CD4-positive, alpha-beta T cell treated with Interleukin-1 beta for 1 hour (primary cell): ENCODE data around the gene TSPAN17.
"Not testable (repeated sequence)": the region's sequence is repeated elsewhere in the genome, so short reads cannot be mapped to it uniquely, and the experiment has no call there.

ENCODE experiments used
- DNase-seq, 2 donors: peaks; one replicate each; pipeline ENCODE4 v3.0.0-alpha.2; 2020 to 2022

TSPAN17 gene

DNA sequence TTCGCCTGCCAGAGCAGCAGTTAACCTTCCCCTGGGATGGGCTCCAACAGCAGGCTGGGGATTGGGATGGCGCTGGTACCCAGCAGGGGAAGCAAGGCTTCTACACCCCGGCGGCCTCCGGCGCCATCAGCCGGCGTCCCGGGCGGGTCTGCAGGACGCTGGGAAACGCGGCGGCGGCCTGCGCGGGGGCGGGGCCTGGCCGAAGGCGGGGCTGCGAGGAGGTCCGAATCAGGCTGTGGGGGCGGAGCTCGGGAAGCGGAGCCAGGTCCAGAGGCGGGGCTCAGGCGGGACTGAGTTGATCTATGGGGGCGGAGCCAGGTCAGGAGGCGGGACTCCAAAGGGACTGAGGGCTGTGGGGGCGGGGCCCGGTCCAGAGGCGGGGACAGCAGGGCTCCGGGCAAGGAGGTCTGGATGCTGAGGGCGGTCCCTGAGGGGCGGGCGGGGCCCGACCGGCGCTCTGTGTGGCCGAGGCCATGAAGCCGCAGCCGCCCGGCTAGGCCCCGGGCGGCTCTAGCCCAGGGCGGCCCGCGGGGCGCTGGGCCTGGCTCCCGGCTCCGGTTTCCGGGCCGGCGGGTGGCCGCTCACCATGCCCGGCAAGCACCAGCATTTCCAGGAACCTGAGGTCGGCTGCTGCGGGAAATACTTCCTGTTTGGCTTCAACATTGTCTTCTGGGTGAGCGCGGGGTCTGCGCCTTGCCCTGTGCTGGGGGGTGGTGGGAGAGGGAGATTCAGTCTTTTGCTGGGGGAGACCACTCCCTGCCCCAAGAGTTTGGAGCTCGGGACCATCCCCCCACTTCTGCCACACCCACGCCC, at the start of gene TSPAN17:
Gene TSPAN17, plus strand, starts transcription at position 455 of the 813 bp plus-strand sequence. Its CDS starts 132 bp downstream, at position 587.
- peak; percentile 99 for DNase-seq

DNA sequence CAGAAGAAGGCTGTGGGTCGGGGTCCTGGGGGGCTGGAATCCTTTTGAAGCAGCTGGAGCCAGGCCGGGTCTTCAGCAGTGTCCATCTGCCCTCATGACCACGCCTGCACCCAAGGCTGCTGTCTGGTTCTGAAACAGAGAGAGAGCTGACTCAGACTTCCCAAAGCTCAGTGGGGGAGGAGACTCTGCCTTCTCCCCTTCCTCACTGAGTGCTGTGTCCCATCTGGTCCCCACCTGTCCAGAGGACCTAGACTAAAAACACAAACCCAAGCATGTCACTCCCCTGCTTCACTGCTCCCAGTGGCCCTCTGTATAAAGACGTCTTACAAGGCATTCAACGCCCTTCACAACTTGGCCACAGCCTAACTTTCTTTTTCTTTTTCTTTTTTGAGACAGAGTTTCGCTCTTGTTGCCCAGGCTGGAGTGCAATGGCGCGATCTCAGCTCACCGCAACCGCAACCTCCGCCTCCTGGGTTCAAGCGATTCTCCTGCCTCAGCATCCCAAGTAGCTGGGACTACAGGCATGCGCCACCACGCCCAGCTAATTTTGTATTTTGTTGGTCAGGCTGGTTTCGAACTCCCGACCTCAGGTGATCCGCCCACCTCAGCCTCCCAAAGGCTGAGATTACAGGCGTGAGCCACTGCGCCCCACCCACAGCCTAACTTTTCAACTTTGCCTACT, 47.4 kb upstream of the TSPAN17 start:
- not testable (repeated sequence) for DNase-seq

DNA sequence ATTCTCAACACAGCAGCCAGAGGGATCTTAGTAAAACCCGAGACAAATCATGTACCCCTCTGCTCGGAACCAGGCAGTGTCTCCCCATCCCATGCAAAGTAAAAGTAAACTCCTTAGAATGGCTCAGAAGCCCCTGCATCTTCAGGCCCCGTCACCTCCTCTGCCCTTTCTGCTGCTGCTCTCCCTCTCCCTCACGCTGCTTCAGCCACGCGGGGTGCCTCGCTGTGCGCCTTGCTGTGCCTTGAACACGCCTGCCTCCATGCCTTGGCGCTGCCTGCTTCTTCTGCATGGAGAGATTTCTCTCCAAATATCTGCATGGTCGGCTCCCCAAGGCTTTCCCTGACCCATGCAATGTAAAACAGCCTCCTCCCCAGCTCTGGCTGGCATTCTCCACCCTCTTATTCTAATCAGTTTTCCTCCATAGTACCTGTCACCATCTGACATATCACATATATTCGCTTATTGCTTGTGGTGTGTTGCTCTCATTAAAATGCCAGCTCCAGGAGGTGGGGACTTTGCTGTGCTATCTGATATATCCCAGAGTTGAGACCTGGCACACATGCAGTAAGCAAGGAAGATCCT, 45.3 kb upstream of the TSPAN17 start:
- DNase-seq = no peak

GRCh38 chr5:176603091-176603490, 44.2 kb upstream of the TSPAN17 start:
- no peak for DNase-seq

DNA sequence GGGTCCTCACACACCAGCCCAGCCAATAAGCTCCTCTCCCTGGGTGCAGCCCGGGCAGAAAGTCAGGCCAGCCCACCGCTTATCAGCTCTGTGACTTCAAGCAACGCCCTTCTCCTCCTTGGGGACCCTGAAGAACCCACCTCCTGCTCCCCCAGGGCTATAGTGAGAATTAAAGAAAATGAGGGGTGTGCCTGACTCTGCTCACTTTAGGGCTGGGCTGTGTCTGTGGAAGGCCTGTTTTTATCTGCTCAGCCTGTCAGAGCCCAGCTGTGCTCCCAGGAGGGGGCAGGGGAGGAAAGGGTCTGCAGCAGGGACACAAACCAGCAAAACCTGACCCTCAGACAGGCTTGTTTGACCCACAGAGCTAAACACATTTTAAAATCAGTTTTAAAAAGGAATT, 41.3 kb upstream of the TSPAN17 start:
- no peak for DNase-seq

- no peak for DNase-seq
Measured at GRCh38 chr5:176606875-176607274, 40.4 kb upstream of the TSPAN17 start.

- DNase-seq = no peak
Measured at GRCh38 chr5:176608142-176608705, 39.1 kb upstream of the TSPAN17 start.

DNA sequence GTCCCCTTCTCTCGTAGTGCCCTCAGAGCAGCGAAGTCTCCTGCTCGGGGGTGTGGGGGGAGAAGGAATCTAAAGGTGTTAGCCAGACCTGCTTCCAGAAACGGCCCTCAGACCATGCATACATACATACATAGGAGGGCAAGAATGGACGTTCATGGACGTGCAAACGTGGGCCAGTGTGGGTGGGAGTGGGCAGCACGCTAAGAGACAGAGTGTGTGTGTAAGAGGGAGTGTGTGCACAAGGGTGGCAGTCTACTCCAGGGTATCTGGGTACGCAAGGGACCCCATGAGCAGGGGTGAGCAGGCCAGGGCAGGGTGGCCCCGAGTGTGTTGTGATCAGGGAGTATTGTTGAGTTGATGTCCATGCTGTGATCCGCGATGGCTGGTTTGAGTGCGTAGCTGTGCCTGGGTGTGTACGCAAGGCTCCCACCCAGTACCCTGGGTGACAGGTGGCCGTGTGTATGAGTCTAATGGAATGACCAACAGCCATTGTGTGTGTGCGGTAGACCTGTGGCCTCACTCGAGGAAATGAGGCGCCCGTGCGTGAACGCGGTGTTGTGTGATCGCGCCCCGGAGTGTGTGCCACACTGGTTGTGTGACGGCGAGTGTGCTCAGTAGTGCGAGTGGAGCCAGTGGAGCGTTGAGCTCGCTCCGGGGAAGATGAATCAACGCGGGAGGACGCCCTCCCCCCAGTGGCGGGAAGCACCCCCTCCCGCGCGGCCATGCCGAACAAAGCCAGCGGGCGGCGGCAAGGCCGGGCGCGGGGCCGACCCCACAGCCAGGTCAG, 38.2 kb upstream of the TSPAN17 start:
- peak in 1 of 2 donors; percentile 20 for DNase-seq

GRCh38 chr5:176609724-176610434, 37.4 kb upstream of the TSPAN17 start, which contains the start of gene GPRIN1:
GPRIN1 (minus strand) TSS chr5:176610156; CDS start chr5:176599834, 10,322 bp downstream.
- peak; percentile 46 to 61 for DNase-seq

DNA sequence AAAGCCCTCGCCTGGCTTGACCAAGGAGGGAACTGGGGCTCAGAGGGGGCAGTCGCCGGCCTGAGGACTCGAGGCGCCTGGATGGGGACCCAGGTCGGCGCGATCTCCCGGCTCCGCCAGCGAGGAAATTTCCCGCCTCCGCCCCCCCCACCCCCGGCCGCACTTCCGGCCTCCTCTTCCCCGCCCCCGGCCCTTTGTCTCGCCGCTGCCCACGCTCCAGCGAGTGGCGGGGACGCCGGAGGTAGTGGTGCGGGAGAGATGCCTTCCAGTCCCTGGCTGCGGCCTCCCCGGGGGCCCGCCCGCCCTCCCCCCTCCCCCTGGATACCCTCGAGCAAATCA, 36.9 kb upstream of the TSPAN17 start:
- no peak for DNase-seq

DNA sequence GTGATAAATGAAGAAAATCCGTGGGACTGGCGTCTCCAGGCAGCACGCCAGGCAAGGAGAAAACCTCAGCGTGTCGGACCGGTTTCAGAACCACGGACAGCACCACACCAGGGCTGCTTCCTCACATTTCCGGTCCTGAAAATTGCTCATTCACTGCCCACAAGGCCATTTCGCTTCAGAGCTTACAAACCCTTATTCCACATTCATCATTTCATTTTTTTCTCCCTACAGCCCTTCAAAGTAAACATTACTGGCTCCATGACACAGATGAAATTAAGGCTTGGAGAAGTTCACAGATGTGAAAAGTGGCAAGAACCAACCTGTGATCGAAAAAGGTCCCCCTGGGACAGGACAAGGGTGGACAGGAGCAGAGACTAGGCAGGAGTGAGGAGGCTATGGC, 35.8 kb upstream of the TSPAN17 start:
- peak; percentile 40 to 57 for DNase-seq

DNA sequence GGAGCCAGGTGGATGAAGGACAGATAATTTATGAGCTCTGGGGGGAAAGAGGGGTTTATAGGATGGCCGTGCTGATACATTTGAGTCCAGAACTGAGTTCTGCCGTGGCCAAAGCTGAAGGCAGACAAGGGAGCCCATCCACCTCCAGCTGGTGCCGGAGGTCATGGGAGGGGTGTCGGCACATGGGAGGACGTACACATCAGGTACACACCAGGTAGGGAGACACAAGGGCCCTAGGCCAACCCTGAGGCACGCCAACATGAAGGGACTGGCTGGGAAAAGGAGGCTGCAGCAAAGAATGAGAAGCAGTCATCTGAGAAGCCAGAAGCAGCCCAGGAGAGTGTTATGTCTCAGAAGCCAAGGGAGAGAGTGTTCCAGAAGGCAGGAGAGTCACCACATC, 35.3 kb upstream of the TSPAN17 start:
- no peak for DNase-seq

GRCh38 chr5:176612855-176613254, 34.4 kb upstream of the TSPAN17 start:
- DNase-seq = no peak

GRCh38 chr5:176614805-176615478, 32.3 kb upstream of the TSPAN17 start:
- DNase-seq = no peak

DNA sequence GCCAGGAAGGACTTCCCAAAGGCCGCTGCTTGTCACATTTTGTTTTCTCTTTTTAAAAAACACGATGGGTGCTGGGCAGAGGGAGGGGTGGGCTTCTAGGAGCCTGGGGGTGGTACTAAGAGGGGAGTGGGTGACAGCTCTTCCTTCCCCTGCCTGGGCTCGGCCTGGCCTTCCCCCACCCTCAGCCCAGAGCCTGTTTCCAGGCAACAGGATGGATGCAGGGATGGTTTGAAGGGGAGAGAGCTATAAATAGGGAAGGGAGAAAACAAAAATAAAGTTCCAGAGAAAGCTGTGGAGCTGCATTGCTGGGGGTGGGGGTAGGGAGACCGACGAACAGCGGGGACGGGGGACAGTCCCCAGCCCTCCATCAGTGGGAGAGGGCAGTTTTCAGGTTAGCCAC, 30.8 kb upstream of the TSPAN17 start:
- no peak for DNase-seq

DNA sequence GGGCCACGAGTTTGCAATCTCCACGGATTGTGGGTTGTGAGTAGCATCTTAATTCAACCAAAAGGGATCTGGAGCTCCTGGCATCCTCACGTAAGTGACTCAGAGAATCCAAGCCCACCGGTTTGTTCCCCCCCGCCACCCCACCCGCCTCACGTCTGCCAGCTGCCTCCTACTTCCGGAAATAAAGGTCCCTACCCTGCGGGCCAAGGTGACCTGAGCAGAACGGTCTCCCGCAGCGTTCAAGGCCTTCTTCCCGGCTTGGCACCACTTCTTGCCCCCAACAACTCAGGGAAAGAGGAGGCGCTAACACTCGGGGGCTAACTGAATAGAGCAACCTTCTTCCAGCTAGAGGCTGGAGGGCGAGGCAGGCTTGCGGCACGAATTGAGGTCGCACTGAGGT, 28.5 kb upstream of the TSPAN17 start:
- no peak for DNase-seq

DNA sequence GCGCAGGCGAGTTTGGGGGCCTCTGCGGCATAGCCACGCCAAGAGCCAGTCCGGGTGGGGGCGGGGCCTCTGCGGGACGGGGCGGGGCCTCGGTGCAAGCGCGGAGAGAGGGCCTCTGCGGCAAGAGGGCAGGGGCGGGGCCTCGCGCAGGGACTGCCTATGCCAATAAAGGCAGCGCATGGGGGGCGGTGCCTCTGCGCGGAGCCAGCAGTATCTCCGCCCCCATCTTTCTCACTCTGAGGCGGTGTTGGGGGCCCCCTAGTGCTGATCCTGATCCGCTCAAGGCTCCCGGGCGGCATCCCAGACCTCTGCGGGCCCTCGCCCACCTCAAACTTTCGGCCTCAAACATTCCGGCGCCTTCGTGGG, 28.1 kb upstream of the TSPAN17 start:
- peak; percentile 84 to 87 for DNase-seq

- DNase-seq = no peak
Measured at GRCh38 chr5:176619569-176620332, 27.5 kb upstream of the TSPAN17 start.

- no peak for DNase-seq
Measured at GRCh38 chr5:176620333-176620981, 26.8 kb upstream of the TSPAN17 start.

DNA sequence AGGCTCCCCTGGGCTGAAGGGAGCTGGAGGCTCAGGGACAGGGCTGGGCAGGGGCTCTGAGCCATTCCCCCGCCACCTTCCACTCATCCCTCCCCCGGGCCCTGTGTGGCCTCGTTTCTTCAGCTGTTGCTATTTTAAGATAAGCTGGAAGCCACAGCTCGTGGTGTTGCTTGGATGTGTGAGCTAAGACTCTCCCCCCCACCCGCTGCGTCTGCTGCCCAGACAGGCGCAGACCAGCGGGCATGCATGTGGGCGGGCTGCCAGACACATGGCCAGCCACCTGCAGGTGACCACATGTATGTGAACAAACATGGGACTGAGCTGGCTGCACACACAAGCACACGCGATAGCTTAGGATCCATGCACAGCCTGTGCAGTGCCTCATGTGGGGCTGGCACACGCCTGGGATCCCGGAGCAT, 25.6 kb upstream of the TSPAN17 start:
- DNase-seq = no peak
